Smooth muscle cell (in vitro differentiated cells): Measurements from ENCODE around the gene PPP4R3B. TPM values are rescaled to one million over a fixed set of nuclear protein-coding genes. Genes with fewer than 3 reads are reported as not detected.

Experiments
- DNase-seq: peaks from one replicate; lab custom pipeline; 2025; ENCODE audit not compliant: unreplicated experiment; lab: John Stamatoyannopoulos, UW
- H2AFZ ChIP-seq: fragments of 200-600 bp; sonication (generic); 2 replicates; pipeline ENCODE4 v1.6.0; 2016; ENCODE audit warnings: antibody characterized with exemption, low read depth, mild to moderate bottlenecking
- H3F3A ChIP-seq: fragments of 200-600 bp; sonication (generic); 2 replicates; pipeline ENCODE4 v1.6.0; 2017; ENCODE audit warnings: antibody characterized with exemption, low read depth
- H3K27ac ChIP-seq: fragments of 200-600 bp; sonication (generic); 2 replicates; pipeline ENCODE4 v1.5.1; 2016; ENCODE audit warnings: low read depth, mild to moderate bottlenecking
- H3K27me3 ChIP-seq: fragments of 200-600 bp; sonication (generic); 2 replicates; pipeline ENCODE4 v1.6.1; 2016; ENCODE audit warnings: low read depth, mild to moderate bottlenecking
- H3K36me3 ChIP-seq: fragments of 200-600 bp; sonication (generic); 2 replicates; pipeline ENCODE4 v1.5.1; 2016; ENCODE audit warnings: low read depth
- H3K4me1 ChIP-seq: fragments of 200-600 bp; sonication (generic); 2 replicates; pipeline ENCODE4 v1.5.1; 2016; ENCODE audit warnings: low read depth
- H3K4me2 ChIP-seq: fragments of 200-600 bp; sonication (generic); 2 replicates; pipeline ENCODE4 v1.6.0; 2016; ENCODE audit warnings: mild to moderate bottlenecking
- H3K4me3 ChIP-seq: fragments of 200-600 bp; sonication (generic); 2 replicates; pipeline ENCODE4 v1.5.1; 2016; ENCODE audit warnings: mild to moderate bottlenecking
- H3K79me2 ChIP-seq: fragments of 200-600 bp; sonication (generic); 2 replicates; pipeline ENCODE4 v1.6.0; 2016; ENCODE audit warnings: low read depth, mild to moderate bottlenecking
- H3K9ac ChIP-seq: fragments of 200-600 bp; sonication (generic); 2 replicates; pipeline ENCODE4 v1.6.0; 2016; ENCODE audit warnings: low read depth
- H3K9me3 ChIP-seq: fragments of 200-600 bp; sonication (generic); replicated peaks from 2 replicates; pipeline ENCODE4 v1.5.1; 2016; ENCODE audit warnings: low read depth
- H4K20me1 ChIP-seq: fragments of 200-600 bp; sonication (generic); 2 replicates; pipeline ENCODE4 v1.6.0; 2016; ENCODE audit warnings: low read depth
- CTCF ChIP-seq: fragments of 200-600 bp; sonication (generic); IDR thresholded peaks from 2 replicates; pipeline ENCODE4 v1.5.1; 2017; ENCODE audit warnings: borderline replicate concordance, mild to moderate bottlenecking, antibody characterized with exemption; ENCODE audit not compliant: insufficient read depth, poor library complexity, severe bottlenecking
- WGBS: methylation state at CpG from one replicate; pipeline ENCODE4 v1.1.7; 2016; ENCODE audit warnings: low lambda C conversion rate; 5-methylcytosine and 5-hydroxymethylcytosine counted together
- polyA plus RNA-seq: library from polyadenylated mRNA; unstranded; fragments of >200 nt; fragmentation: Nextera tagmentation; extraction: Ambion mirVana; gene quantifications from 2 replicates; pipeline ENCODE4 v1.2.1, GENCODE V29; 2016
- total RNA-seq: library from RNA; depleted of rRNA; stranded (reverse); fragments of >200 nt; gene quantifications from 2 replicates; pipeline ENCODE4 v1.2.3, GENCODE V29; 2014

PPP4R3B gene
- total and polyA plus RNA-seq, 2 experiments from 2014 or later: 22.8 to 57.1 TPM

DNA sequence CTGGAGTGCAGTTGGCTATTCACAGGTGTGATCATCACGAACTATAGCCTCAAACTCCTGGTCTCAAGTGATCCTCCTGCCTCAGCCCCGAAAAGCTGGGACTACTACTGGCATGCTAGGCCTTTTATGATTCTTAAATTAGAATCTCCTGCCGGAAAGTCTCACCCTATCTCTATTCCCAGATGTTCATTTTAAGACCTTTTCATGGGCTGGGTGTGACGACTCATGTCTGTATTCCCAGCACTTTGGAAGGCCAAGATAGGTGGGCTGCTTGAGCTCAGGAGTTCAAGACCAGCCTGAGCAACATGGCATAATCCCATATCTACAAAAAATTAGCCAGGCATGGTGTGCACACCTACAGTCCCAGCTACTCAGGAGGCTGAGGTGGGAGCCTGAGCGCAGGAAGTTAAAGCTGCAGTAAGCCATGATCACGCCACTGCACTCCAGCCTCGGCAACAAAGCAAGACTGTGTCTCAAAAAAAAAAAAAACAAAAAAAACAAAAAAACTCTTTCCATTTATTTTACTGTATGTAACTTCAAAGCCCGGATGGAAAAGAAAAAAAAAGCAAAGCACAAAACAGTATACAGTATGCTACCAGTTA is 8.1 kb downstream of the PPP4R3B start:
- no peak for DNase-seq
- Histone ChIP-seq H2AFZ (no peak overlapping the region), H3K4me2 (no peak overlapping the region), H3K4me1 (no peaks in the 10 kb centered on the region), H3K27me3 (no peaks in the 10 kb centered on the region), H3K4me3 (no peak overlapping the region), H4K20me1 (peaks cover 62% of the 10 kb centered on the region), H3K9me3 (no peaks in the 10 kb centered on the region), H3F3A (no peaks in the 10 kb centered on the region), H3K9ac (no peak overlapping the region), H3K36me3 (peaks cover 3% of the 10 kb centered on the region), H3K27ac (no peak overlapping the region), H3K79me2 (peaks cover 91% of the 10 kb centered on the region)
- TF ChIP-seq CTCF: no peak
- 89% methylated on average over 8 of the region's 8 CpGs for WGBS

- WGBS: 100% methylated on average over 3 of the region's 3 CpGs
- Histone ChIP-seq H3F3A (no peaks in the 10 kb centered on the region), H3K9ac (no peak overlapping the region), H2AFZ (no peak overlapping the region), H3K79me2 (peaks cover 91% of the 10 kb centered on the region), H4K20me1 (peaks cover 59% of the 10 kb centered on the region), H3K36me3 (peaks cover 4% of the 10 kb centered on the region), H3K4me3 (no peak overlapping the region), H3K27ac (no peak overlapping the region), H3K9me3 (no peaks in the 10 kb centered on the region), H3K27me3 (no peaks in the 10 kb centered on the region), H3K4me1 (no peaks in the 10 kb centered on the region), H3K4me2 (no peak overlapping the region)
- DNase-seq: no peak
- TF ChIP-seq CTCF: no peak
Observed at GRCh38 chr2:55607717-55608116, 9.7 kb downstream of the PPP4R3B start.

DNA sequence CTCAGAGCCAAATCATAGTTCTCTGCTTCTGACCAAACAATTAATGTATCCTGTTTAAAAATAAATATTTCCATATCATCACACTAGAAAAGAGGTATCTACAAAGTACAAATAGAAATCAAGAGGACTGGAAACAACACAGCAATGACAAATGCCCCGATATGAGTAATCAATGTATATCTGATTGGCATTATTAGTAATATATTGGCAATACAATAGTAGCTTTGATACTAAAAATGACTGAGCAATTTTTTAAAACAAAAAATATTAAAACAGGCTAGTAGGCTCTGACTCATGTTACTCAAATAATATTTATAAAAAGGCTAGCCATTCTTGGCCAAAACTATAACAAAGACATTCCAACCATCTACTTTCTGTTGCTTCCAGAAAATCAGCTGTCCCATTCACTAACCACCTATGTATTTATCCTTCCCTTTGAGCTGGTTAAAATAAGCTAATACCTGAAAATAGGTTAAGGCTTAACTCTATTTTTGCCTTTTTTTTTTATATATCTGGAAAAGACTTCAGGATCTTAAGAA is 13.3 kb downstream of the PPP4R3B start:
- no peak overlapping the region for H3K9ac ChIP-seq
- H3K9me3 ChIP-seq: no peaks in the 10 kb centered on the region
- no peak for DNase-seq
- no peaks in the 10 kb centered on the region for H3F3A ChIP-seq
- peaks cover 6% of the 10 kb centered on the region for H3K36me3 ChIP-seq
- peaks cover 71% of the 10 kb centered on the region for H3K79me2 ChIP-seq
- H3K4me3 ChIP-seq: no peak overlapping the region
- no peak for TF ChIP-seq CTCF
- WGBS: 91% methylated on average over 1 of the region's 1 CpG
- H2AFZ ChIP-seq: no peak overlapping the region
- no peaks in the 10 kb centered on the region for H3K27me3 ChIP-seq
- H3K4me1 ChIP-seq: no peaks in the 10 kb centered on the region
- peaks cover 45% of the 10 kb centered on the region for H4K20me1 ChIP-seq
- no peak overlapping the region for H3K27ac ChIP-seq
- no peak overlapping the region for H3K4me2 ChIP-seq

GRCh38 chr2:55601849-55602248 is 15.6 kb downstream of the PPP4R3B start:
- TF ChIP-seq CTCF: no peak
- H3K27ac ChIP-seq: no peak overlapping the region
- no peak overlapping the region for H3K4me2 ChIP-seq
- H3F3A ChIP-seq: no peaks in the 10 kb centered on the region
- no peak overlapping the region for H2AFZ ChIP-seq
- H3K27me3 ChIP-seq: no peaks in the 10 kb centered on the region
- H4K20me1 ChIP-seq: peaks cover 25% of the 10 kb centered on the region
- no peaks in the 10 kb centered on the region for H3K9me3 ChIP-seq
- H3K79me2 ChIP-seq: peaks cover 58% of the 10 kb centered on the region
- DNase-seq: no peak
- H3K36me3 ChIP-seq: peaks cover 17% of the 10 kb centered on the region
- no peaks in the 10 kb centered on the region for H3K4me1 ChIP-seq
- H3K9ac ChIP-seq: no peak overlapping the region
- H3K4me3 ChIP-seq: no peak overlapping the region
